ENCODE data around the gene CCDC200.

GRCh38 chr17:43216762-43217613 is 11.4 kb downstream of the CCDC200 start:
- TF ChIP-seq TSHZ2 (CRISPR knock-in tag; IDR thresholded peaks at IDR 0.05), result no peak
- TF ChIP-seq ZFP30 (CRISPR knock-in tag; IDR thresholded peaks at IDR 0.05), result no peak
- no peak for TF ChIP-seq ARNTL (CRISPR knock-in tag; IDR thresholded peaks at IDR 0.05; ENCODE audit: borderline replicate concordance, low read depth)

All from SK-N-SH treated with all-trans-retinoic acid at 6 μM for 48 hours (cell line).